GM19397 (cell line): Measurements from ENCODE around the gene CREM.

ENCODE experiments used
- ATAC-seq: cut with Tn5 transposase; IDR thresholded peaks from one replicate; pipeline ENCODE4 v1.9.1; 2021; ENCODE audit warnings: mild to moderate bottlenecking, moderate library complexity; ENCODE audit not compliant: unreplicated experiment

Gene CREM

GRCh38 chr10:35259769-35260397 lies 133.2 kb downstream of the CREM start:
- ATAC-seq = no peak

DNA sequence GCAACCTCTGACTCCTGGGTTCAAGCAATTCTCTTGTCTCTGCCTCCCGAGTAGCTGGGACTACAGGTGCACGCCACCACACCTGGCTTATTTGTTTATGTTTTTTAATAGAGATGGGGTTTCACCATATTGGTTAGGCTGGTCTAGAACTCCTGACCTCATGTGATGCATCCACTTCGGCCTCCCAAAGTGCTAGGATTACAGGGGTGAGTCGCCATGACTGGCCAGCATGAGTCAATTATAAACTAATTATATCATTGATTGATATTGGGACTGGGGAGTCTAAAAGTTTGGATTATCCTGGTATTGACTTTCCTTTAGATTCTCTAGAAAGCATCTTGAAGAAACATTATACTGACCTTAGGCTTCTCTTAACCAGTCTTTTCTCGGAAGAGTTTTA lies 135.8 kb downstream of the CREM start:
- no peak for ATAC-seq
